ENCODE results near the gene CACYBP. TPM values are rescaled to one million over a fixed set of nuclear protein-coding genes. Genes with fewer than 3 reads are reported as not detected.
A peak's percentile ranks its signal among the peaks of the same experiment; 100 is the strongest.

CACYBP gene
- total RNA-seq, 2 experiments from 2014 or later = 140 to 146 TPM

- no peak overlapping the region for H3K4me3 Mint-ChIP-seq
- H3K36me3 Mint-ChIP-seq (ENCODE audit: low read depth) = peaks cover 76% of the 10 kb centered on the region
- H3K27ac Mint-ChIP-seq = peak overlapping the region; percentile 22
- CTCF ChIA-PET = no interaction called here
- H3K27ac ChIP-seq (ENCODE audit: low read depth in 1 of 2, low read length in 2 of 2) = no peak overlapping the region
- no peaks in the 10 kb centered on the region for H3K27me3 ChIP-seq (ENCODE audit: control insufficient read depth in 1 of 2, insufficient read depth in 2 of 2, low read length in 2 of 2)
- no peaks in the 10 kb centered on the region for H3K27me3 Mint-ChIP-seq
- intact Hi-C loops (cut with DNase I, micrococcal nuclease) = loop anchor here in 1 of 2 experiments (5.0 kb wide), 1 partner anchor 38 kb away; no protein-coding TSS in a partner anchor
- peaks cover 60% of the 10 kb centered on the region for H3K36me3 ChIP-seq (ENCODE audit: insufficient read depth, low read length)
- H3K9me3 ChIP-seq (ENCODE audit: control insufficient read depth in 1 of 2, insufficient read depth in 1 of 2, low read length in 2 of 2) = no peaks in the 10 kb centered on the region
- peaks cover 45% of the 10 kb centered on the region for H3K4me1 Mint-ChIP-seq (ENCODE audit: low read depth)
- peaks cover 21% of the 10 kb centered on the region for H3K4me1 ChIP-seq (ENCODE audit: insufficient read depth, low read length)
- no peak for ATAC-seq (ENCODE audit: poor library complexity)
- no peaks in the 10 kb centered on the region for H3K9me3 Mint-ChIP-seq
- POLR2A ChIA-PET = interaction anchor here (1.5 to 2.0 kb wide), 3 partner anchors 10 to 23 kb away, joined by 6 to 10 read pairs (median 7); no protein-coding TSS in a partner anchor
- DNase-seq = no peak
- no peak overlapping the region for H3K4me3 ChIP-seq (ENCODE audit: low read length)
- TF ChIP-seq CTCF (IDR thresholded peaks at IDR 0.05) = no peak
These were observed 24.0 kb upstream of the CACYBP start for GRCh38 chr1:174975764-174976163.

GRCh38 chr1:174976436-174977108 lies 23.2 kb upstream of the CACYBP start:
- Histone ChIP-seq H3K27ac (ENCODE audit: low read depth in 1 of 2, low read length in 2 of 2) (no peak overlapping the region), H3K36me3 (ENCODE audit: insufficient read depth, low read length) (peaks cover 64% of the 10 kb centered on the region), H3K4me3 (ENCODE audit: low read length) (no peak overlapping the region), H3K4me1 (ENCODE audit: insufficient read depth, low read length) (peaks cover 16% of the 10 kb centered on the region), H3K27me3 (ENCODE audit: control insufficient read depth in 1 of 2, insufficient read depth in 2 of 2, low read length in 2 of 2) (no peaks in the 10 kb centered on the region), H3K9me3 (ENCODE audit: control insufficient read depth in 1 of 2, insufficient read depth in 1 of 2, low read length in 2 of 2) (no peaks in the 10 kb centered on the region)
- Mint-ChIP-seq H3K36me3 (ENCODE audit: low read depth) (peaks cover 79% of the 10 kb centered on the region), H3K9me3 (no peaks in the 10 kb centered on the region), H3K4me3 (no peak overlapping the region), H3K27me3 (no peaks in the 10 kb centered on the region), H3K27ac (no peak overlapping the region), H3K4me1 (ENCODE audit: low read depth) (peaks cover 47% of the 10 kb centered on the region)
- peak in 1 of 14 experiments; percentile 31 for DNase-seq
- POLR2A ChIA-PET = interaction anchor here (1.5 to 4.6 kb wide), 4 partner anchors 7 to 22 kb away, joined by 6 to 31 read pairs (median 8); no protein-coding TSS in a partner anchor
- TF ChIP-seq CTCF (IDR thresholded peaks at IDR 0.05) = no peak
- CTCF ChIA-PET = interaction anchor here (0.8 kb wide), 1 partner anchor 12 kb away, joined by 3 read pairs; no protein-coding TSS in a partner anchor
- no peak for ATAC-seq (ENCODE audit: poor library complexity)
- intact Hi-C loops (cut with DNase I, micrococcal nuclease) = loop anchor here in 1 of 2 experiments (5.0 kb wide), 1 partner anchor 39 kb away; no protein-coding TSS in a partner anchor

- Mint-ChIP-seq H3K36me3 (ENCODE audit: low read depth) (peaks cover 84% of the 10 kb centered on the region), H3K27me3 (no peaks in the 10 kb centered on the region), H3K4me1 (ENCODE audit: low read depth) (peaks cover 45% of the 10 kb centered on the region), H3K27ac (peak overlapping the region; percentile 75), H3K9me3 (no peaks in the 10 kb centered on the region), H3K4me3 (no peak overlapping the region)
- Histone ChIP-seq H3K9me3 (ENCODE audit: control insufficient read depth in 1 of 2, insufficient read depth in 1 of 2, low read length in 2 of 2) (no peaks in the 10 kb centered on the region), H3K27me3 (ENCODE audit: control insufficient read depth in 1 of 2, insufficient read depth in 2 of 2, low read length in 2 of 2) (no peaks in the 10 kb centered on the region), H3K27ac (ENCODE audit: low read depth in 1 of 2, low read length in 2 of 2) (no peak overlapping the region), H3K36me3 (ENCODE audit: insufficient read depth, low read length) (peaks cover 51% of the 10 kb centered on the region), H3K4me1 (ENCODE audit: insufficient read depth, low read length) (peaks cover 3% of the 10 kb centered on the region), H3K4me3 (ENCODE audit: low read length) (no peak overlapping the region)
- intact Hi-C loops (cut with DNase I, micrococcal nuclease) = loop anchor here (1.0 to 5.0 kb wide), 4 partner anchors 14 to 213 kb away; no protein-coding TSS in a partner anchor
- DNase-seq (peak in 8 of 14 experiments; percentile 25 to 81 (median 52)), ATAC-seq (ENCODE audit: poor library complexity) (peak; percentile 41)
- ChIA-PET CTCF (interaction anchor here (0.7 to 4.1 kb wide), 19 partner anchors 10 to 215 kb away, joined by 3 to 22 read pairs (median 3); partner anchors contain the start of gene MRPS14), POLR2A (interaction anchor here (0.8 to 5.8 kb wide), 7 partner anchors 13 to 183 kb away, joined by 3 to 55 read pairs (median 17); partner anchors contain the start of gene CACYBP)
- peak; percentile 78 for TF ChIP-seq CTCF (IDR thresholded peaks at IDR 0.05)
These were observed 16.6 kb upstream of the CACYBP start for GRCh38 chr1:174982971-174983689.

Measured in CD4-positive, alpha-beta T cell (primary cell).